H9 (cell line): ENCODE data around the gene FCHSD2. TPM values are rescaled to one million over a fixed set of nuclear protein-coding genes. Genes with fewer than 3 reads are reported as not detected.

Source experiments
- DNase-seq: peaks from one replicate; pipeline ENCODE4 v3.0.0-alpha.2; 2017
- H2AFZ ChIP-seq: one replicate; pipeline ENCODE4 v1.6.1; 2013; ENCODE audit warnings: mild to moderate bottlenecking, low read length, control low read depth, moderate library complexity
- H2AK5ac ChIP-seq: 2 replicates; pipeline ENCODE4 v1.6.1; 2013; ENCODE audit warnings: low read length, control low read depth, mixed read lengths; ENCODE audit not compliant: insufficient read length
- H2BK120ac ChIP-seq: one replicate; pipeline ENCODE4 v1.6.1; 2013; ENCODE audit warnings: low read depth, mild to moderate bottlenecking, low read length, control low read depth, inconsistent platforms; ENCODE audit not compliant: poor library complexity, severe bottlenecking
- H2BK12ac ChIP-seq: 2 replicates; pipeline ENCODE4 v1.6.1; 2013; ENCODE audit warnings: low read length, control low read depth, mixed read lengths, low read depth; ENCODE audit not compliant: insufficient read length
- H2BK15ac ChIP-seq: 2 replicates; pipeline ENCODE4 v1.6.1; 2013; ENCODE audit warnings: low read depth, low read length, control low read depth
- H2BK20ac ChIP-seq: one replicate; pipeline ENCODE4 v1.6.1; 2013; ENCODE audit warnings: low read depth, mild to moderate bottlenecking, low read length, control low read depth, inconsistent platforms; ENCODE audit not compliant: poor library complexity, severe bottlenecking
- H2BK5ac ChIP-seq: 2 replicates; pipeline ENCODE4 v1.6.1; 2013; ENCODE audit warnings: low read length, control low read depth, mixed read lengths; ENCODE audit not compliant: insufficient read length
- H3K14ac ChIP-seq: 2 replicates; pipeline ENCODE4 v1.6.1; 2013; ENCODE audit warnings: low read length, control low read depth; ENCODE audit not compliant: insufficient read depth
- H3K18ac ChIP-seq: 2 replicates; pipeline ENCODE4 v1.6.1; 2013; ENCODE audit warnings: low read depth, mild to moderate bottlenecking, mixed read lengths, low read length, control low read depth; ENCODE audit not compliant: insufficient read length
- H3K23ac ChIP-seq: 2 replicates; pipeline ENCODE4 v1.6.1; 2013; ENCODE audit warnings: low read length, control low read depth, mixed read lengths, low read depth; ENCODE audit not compliant: insufficient read length
- H3K23me2 ChIP-seq: 2 replicates; pipeline ENCODE4 v1.6.1; 2013; ENCODE audit warnings: low read depth, mild to moderate bottlenecking, mixed read lengths, low read length, control low read depth; ENCODE audit not compliant: insufficient read length, poor library complexity, severe bottlenecking
- H3K27ac ChIP-seq: 2 replicates; pipeline ENCODE4 v1.5.1; 2013; ENCODE audit warnings: low read length, control low read depth, mixed read lengths, low read depth; ENCODE audit not compliant: insufficient read length
- H3K27me3 ChIP-seq: 2 replicates; pipeline ENCODE4 v1.6.1; 2013; ENCODE audit warnings: low read length, control low read depth, inconsistent platforms; ENCODE audit not compliant: insufficient read depth
- H3K4ac ChIP-seq: 2 replicates; pipeline ENCODE4 v1.6.1; 2013; ENCODE audit warnings: low read depth, mild to moderate bottlenecking, control low read depth, inconsistent platforms, low read length, moderate library complexity
- H3K4me1 ChIP-seq: 2 replicates; pipeline ENCODE4 v1.6.1; 2013; ENCODE audit warnings: low read length, control low read depth, inconsistent platforms; ENCODE audit not compliant: insufficient read depth
- H3K4me2 ChIP-seq: 2 replicates; pipeline ENCODE4 v1.6.1; 2013; ENCODE audit warnings: low read length, control low read depth, mixed read lengths; ENCODE audit not compliant: insufficient read length, insufficient read depth
- H3K56ac ChIP-seq: 2 replicates; pipeline ENCODE4 v1.6.1; 2013; ENCODE audit warnings: low read depth, mild to moderate bottlenecking, mixed read lengths, low read length, control low read depth; ENCODE audit not compliant: insufficient read length
- H3K79me1 ChIP-seq: 2 replicates; pipeline ENCODE4 v1.6.1; 2013; ENCODE audit warnings: low read depth, mild to moderate bottlenecking, moderate library complexity, low read length, control low read depth, inconsistent platforms; ENCODE audit not compliant: insufficient read depth, poor library complexity, severe bottlenecking
- H3K79me2 ChIP-seq: 2 replicates; pipeline ENCODE4 v1.6.1; 2013; ENCODE audit warnings: low read length, control low read depth, inconsistent platforms; ENCODE audit not compliant: insufficient read depth
- H3K9ac ChIP-seq: 2 replicates; pipeline ENCODE4 v1.6.1; 2013; ENCODE audit warnings: low read length, control low read depth, mixed read lengths; ENCODE audit not compliant: insufficient read length; ENCODE audit errors: extremely low read depth
- H3K9me3 ChIP-seq: one replicate; pipeline ENCODE4 v1.6.1; 2013; ENCODE audit warnings: low read depth, low read length, inconsistent platforms; ENCODE audit not compliant: control insufficient read depth
- H3T11ph ChIP-seq: one replicate; pipeline ENCODE4 v1.6.1; 2013; ENCODE audit warnings: mild to moderate bottlenecking, low read length, control low read depth, inconsistent platforms
- H4K20me1 ChIP-seq: one replicate; pipeline ENCODE4 v1.6.1; 2013; ENCODE audit not compliant: control insufficient read depth, insufficient read length, insufficient read depth
- H4K5ac ChIP-seq: 2 replicates; pipeline ENCODE4 v1.6.1; 2013; ENCODE audit warnings: low read depth, mild to moderate bottlenecking, mixed read lengths, low read length, control low read depth; ENCODE audit not compliant: insufficient read length
- H4K8ac ChIP-seq: replicated peaks from 2 replicates; pipeline ENCODE4 v1.6.1; 2013; ENCODE audit warnings: low read length, control low read depth, mixed read lengths, low read depth; ENCODE audit not compliant: insufficient read length
- H4K91ac ChIP-seq: 2 replicates; pipeline ENCODE4 v1.6.1; 2013; ENCODE audit warnings: low read depth, mild to moderate bottlenecking, moderate library complexity, mixed read lengths, low read length, control low read depth; ENCODE audit not compliant: insufficient read length
- H3K27ac Mint-ChIP-seq, 3 experiments: 2 replicates in 2 of 3; 3 replicates in 1 of 3; pipeline ENCODE4 v1.8.0; 2020 to 2021; ENCODE audit warnings: mixed read lengths in 3 of 3, mild to moderate bottlenecking in 1 of 3, moderate library complexity in 1 of 3
- H3K27me3 Mint-ChIP-seq: 2 replicates; pipeline ENCODE4 v1.8.0; 2021; ENCODE audit warnings: low read depth, mild to moderate bottlenecking, moderate library complexity, mixed read lengths
- H3K36me3 Mint-ChIP-seq, 3 experiments: 2 replicates in 2 of 3; 3 replicates in 1 of 3; pipeline ENCODE4 v1.8.0; 2020 to 2021; ENCODE audit warnings: low read depth in 3 of 3, mixed read lengths in 3 of 3; ENCODE audit not compliant: insufficient read depth in 1 of 3
- H3K4me1 Mint-ChIP-seq, 2 experiments: 2 replicates each; pipeline ENCODE4 v1.8.0; 2020; ENCODE audit warnings: mixed read lengths in 2 of 2
- H3K4me3 Mint-ChIP-seq, 2 experiments: 2 replicates in 1 of 2; 3 replicates in 1 of 2; pipeline ENCODE4 v1.8.0; 2020 to 2021; ENCODE audit warnings: mild to moderate bottlenecking in 2 of 2, mixed read lengths in 2 of 2, moderate library complexity in 1 of 2
- H3K9me3 Mint-ChIP-seq, 2 experiments: 2 replicates in 1 of 2; 3 replicates in 1 of 2; pipeline ENCODE4 v1.8.0; 2020; ENCODE audit warnings: mild to moderate bottlenecking in 2 of 2, mixed read lengths in 2 of 2, moderate library complexity in 1 of 2
- total RNA-seq: library from RNA; stranded (reverse); gene quantifications from 2 replicates; pipeline ENCODE4 v1.2.1, GENCODE V29; 2021
- TF ChIP-seq, protein P1 (sequence below): fragments of 200-600 bp; sonication (generic); conservative IDR thresholded peaks from 3 replicates; pipeline ENCODE4 v1.8.0; 2021; ENCODE audit warnings: antibody characterized with exemption, mild to moderate bottlenecking

The FCHSD2 gene
- total RNA-seq, 1 experiment from 2014 or later = 17.8 TPM

DNA sequence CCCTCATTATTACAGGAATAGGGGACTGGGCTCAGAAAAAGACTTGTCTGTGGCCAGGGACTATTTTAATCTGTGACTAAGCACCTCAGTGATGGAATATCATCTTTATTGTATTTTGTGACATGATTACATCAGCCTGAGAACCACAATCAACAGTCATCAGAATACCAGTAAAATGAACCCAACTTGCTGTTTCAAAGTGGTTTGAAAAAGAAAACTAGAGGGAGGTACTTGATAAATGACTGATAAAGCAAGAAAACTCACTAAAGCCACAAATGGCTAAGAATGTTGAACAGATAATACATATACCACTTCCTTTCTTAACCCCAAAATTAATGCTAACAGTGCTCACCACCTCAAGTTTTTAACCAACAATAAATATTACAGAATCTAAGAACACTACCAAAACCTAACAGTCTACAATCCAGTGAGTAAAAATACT, 172.2 kb downstream of the FCHSD2 start:
- Histone ChIP-seq H3K79me1 (no peaks in the 10 kb centered on the region), H2BK12ac (no peak overlapping the region), H4K8ac (no peak overlapping the region), H2BK15ac (no peak overlapping the region), H2BK20ac (no peak overlapping the region), H2BK120ac (no peak overlapping the region), H3T11ph (no peak overlapping the region), H3K14ac (no peak overlapping the region), H2BK5ac (no peak overlapping the region), H3K27me3 (no peaks in the 10 kb centered on the region), H3K4ac (no peak overlapping the region), H2AFZ (no peak overlapping the region), H3K4me2 (no peak overlapping the region), H4K20me1 (no peaks in the 10 kb centered on the region), H3K23ac (no peak overlapping the region), H3K23me2 (no peaks in the 10 kb centered on the region), H3K56ac (no peak overlapping the region), H3K4me1 (no peaks in the 10 kb centered on the region), H3K27ac (no peak overlapping the region), H3K18ac (no peak overlapping the region), H3K79me2 (no peaks in the 10 kb centered on the region), H4K91ac (no peak overlapping the region), H2AK5ac (no peak overlapping the region), H3K9ac (no peak overlapping the region), H4K5ac (no peak overlapping the region), H3K9me3 (no peaks in the 10 kb centered on the region)
- TF ChIP-seq, protein P1, sequence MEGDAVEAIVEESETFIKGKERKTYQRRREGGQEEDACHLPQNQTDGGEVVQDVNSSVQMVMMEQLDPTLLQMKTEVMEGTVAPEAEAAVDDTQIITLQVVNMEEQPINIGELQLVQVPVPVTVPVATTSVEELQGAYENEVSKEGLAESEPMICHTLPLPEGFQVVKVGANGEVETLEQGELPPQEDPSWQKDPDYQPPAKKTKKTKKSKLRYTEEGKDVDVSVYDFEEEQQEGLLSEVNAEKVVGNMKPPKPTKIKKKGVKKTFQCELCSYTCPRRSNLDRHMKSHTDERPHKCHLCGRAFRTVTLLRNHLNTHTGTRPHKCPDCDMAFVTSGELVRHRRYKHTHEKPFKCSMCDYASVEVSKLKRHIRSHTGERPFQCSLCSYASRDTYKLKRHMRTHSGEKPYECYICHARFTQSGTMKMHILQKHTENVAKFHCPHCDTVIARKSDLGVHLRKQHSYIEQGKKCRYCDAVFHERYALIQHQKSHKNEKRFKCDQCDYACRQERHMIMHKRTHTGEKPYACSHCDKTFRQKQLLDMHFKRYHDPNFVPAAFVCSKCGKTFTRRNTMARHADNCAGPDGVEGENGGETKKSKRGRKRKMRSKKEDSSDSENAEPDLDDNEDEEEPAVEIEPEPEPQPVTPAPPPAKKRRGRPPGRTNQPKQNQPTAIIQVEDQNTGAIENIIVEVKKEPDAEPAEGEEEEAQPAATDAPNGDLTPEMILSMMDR = no peak
- Mint-ChIP-seq H3K4me3 (no peak overlapping the region), H3K27ac (no peak overlapping the region), H3K27me3 (no peaks in the 10 kb centered on the region; the same call in 1 of the 2 replicates), H3K4me1 (no peaks in the 10 kb centered on the region), H3K9me3 (0 out of 5 replicates have a peak, but pooled peaks cover 0 to 3% of the 10 kb centered on the region in 2 experiments), H3K36me3 (peaks cover 2 to 6% (median 3%) of the 10 kb centered on the region in 3 experiments; a peak in 2 of 7 replicates)
- DNase-seq = no peak
